Stomach (tissue), 4 donors: ENCODE measurements around the gene EPHB4.

Experiments
- EP300 ChIP-seq: sonication (generic); formaldehyde crosslinking; IDR thresholded peaks from one replicate; pipeline ENCODE4 v1.6.1; 2017; ENCODE audit warnings: antibody characterized with exemption
- TF ChIP-seq, protein P1 (sequence below), 7 experiments: fragments of 450-650 bp in 4 of 7; fragments of 200-600 bp in 3 of 7; sonication (generic) in 3 of 7; IDR thresholded peaks; one replicate each; pipeline ENCODE4 v1.5.1; 2016 to 2019; ENCODE audit warnings: antibody characterized with exemption in 7 of 7, control low read depth in 2 of 7, mild to moderate bottlenecking in 1 of 7

DNA sequence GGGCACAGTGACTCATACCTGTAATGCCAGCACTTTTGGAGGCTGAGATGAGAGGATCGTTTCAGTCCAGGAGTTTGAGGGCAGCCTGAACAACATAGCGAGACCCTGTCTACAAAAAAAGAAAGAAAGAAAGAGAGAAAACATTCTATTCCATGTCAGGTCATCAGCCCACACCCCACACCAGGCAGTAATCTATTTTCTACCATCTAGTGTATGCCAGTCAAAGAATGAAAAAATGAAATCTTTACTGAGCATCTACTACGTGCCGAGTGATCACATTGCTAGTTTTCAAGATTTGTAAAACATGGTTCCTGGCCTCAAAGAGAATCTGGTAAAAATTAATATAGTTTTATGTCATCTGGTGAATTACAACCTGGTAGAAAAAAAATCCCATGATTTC is 3.1 kb upstream of the EPHB4 start:
- TF ChIP-seq, protein P1, sequence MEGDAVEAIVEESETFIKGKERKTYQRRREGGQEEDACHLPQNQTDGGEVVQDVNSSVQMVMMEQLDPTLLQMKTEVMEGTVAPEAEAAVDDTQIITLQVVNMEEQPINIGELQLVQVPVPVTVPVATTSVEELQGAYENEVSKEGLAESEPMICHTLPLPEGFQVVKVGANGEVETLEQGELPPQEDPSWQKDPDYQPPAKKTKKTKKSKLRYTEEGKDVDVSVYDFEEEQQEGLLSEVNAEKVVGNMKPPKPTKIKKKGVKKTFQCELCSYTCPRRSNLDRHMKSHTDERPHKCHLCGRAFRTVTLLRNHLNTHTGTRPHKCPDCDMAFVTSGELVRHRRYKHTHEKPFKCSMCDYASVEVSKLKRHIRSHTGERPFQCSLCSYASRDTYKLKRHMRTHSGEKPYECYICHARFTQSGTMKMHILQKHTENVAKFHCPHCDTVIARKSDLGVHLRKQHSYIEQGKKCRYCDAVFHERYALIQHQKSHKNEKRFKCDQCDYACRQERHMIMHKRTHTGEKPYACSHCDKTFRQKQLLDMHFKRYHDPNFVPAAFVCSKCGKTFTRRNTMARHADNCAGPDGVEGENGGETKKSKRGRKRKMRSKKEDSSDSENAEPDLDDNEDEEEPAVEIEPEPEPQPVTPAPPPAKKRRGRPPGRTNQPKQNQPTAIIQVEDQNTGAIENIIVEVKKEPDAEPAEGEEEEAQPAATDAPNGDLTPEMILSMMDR (IDR thresholded peaks at IDR 0.05) = no peak
- TF ChIP-seq EP300 = no peak
